Measurements from ENCODE around the gene MBTD1. TPM values are rescaled to one million over a fixed set of nuclear protein-coding genes. Genes with fewer than 3 reads are reported as not detected.

MBTD1 gene
- total RNA-seq, 1 experiment from 2014 or later = 40.6 TPM

DNA sequence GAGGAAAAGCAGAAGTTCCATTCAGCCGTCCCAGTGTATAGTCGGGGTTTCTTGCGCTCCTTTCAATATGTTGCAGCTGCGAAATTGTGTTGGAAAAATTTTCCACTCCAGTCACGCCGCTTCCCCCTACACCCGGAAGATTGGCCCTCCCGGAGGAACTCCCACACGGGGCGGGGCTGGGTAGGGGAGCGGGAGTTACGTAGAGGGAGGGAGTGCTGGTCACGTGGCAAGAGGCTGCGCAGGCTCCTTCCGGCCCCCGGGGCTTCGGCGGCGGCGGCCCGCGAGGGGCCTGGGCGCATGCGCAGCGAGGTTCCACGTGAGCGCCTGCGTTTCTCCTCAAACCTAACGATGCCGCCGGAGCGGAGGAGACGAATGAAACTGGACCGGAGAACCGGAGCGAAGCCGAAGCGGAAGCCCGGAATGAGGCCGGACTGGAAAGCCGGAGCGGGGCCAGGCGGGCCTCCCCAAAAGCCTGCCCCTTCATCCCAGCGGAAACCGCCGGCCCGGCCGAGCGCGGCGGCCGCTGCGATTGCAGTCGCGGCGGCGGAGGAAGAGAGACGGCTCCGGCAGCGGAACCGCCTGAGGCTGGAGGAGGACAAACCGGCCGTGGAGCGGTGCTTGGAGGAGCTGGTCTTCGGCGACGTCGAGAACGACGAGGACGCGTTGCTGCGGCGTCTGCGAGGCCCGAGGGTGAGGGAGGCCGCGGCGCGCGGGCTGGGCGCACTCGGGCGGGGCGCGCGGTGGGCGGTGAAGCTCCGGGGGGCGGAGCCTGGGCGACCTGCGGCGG is 581 bp upstream of the MBTD1 start, which contains the start of gene UTP18 (continued):
- TF ChIP-seq, protein P1, sequence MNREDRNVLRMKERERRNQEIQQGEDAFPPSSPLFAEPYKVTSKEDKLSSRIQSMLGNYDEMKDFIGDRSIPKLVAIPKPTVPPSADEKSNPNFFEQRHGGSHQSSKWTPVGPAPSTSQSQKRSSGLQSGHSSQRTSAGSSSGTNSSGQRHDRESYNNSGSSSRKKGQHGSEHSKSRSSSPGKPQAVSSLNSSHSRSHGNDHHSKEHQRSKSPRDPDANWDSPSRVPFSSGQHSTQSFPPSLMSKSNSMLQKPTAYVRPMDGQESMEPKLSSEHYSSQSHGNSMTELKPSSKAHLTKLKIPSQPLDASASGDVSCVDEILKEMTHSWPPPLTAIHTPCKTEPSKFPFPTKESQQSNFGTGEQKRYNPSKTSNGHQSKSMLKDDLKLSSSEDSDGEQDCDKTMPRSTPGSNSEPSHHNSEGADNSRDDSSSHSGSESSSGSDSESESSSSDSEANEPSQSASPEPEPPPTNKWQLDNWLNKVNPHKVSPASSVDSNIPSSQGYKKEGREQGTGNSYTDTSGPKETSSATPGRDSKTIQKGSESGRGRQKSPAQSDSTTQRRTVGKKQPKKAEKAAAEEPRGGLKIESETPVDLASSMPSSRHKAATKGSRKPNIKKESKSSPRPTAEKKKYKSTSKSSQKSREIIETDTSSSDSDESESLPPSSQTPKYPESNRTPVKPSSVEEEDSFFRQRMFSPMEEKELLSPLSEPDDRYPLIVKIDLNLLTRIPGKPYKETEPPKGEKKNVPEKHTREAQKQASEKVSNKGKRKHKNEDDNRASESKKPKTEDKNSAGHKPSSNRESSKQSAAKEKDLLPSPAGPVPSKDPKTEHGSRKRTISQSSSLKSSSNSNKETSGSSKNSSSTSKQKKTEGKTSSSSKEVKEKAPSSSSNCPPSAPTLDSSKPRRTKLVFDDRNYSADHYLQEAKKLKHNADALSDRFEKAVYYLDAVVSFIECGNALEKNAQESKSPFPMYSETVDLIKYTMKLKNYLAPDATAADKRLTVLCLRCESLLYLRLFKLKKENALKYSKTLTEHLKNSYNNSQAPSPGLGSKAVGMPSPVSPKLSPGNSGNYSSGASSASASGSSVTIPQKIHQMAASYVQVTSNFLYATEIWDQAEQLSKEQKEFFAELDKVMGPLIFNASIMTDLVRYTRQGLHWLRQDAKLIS (CRISPR knock-in tag; IDR thresholded peaks at IDR 0.05; ENCODE audit: borderline replicate concordance) = no peak
- no peak for TF ChIP-seq NFATC4 (CRISPR knock-in tag; IDR thresholded peaks at IDR 0.05)
- TF ChIP-seq EMX1 (CRISPR knock-in tag; IDR thresholded peaks at IDR 0.05) = no peak
- TF ChIP-seq, protein P2, sequence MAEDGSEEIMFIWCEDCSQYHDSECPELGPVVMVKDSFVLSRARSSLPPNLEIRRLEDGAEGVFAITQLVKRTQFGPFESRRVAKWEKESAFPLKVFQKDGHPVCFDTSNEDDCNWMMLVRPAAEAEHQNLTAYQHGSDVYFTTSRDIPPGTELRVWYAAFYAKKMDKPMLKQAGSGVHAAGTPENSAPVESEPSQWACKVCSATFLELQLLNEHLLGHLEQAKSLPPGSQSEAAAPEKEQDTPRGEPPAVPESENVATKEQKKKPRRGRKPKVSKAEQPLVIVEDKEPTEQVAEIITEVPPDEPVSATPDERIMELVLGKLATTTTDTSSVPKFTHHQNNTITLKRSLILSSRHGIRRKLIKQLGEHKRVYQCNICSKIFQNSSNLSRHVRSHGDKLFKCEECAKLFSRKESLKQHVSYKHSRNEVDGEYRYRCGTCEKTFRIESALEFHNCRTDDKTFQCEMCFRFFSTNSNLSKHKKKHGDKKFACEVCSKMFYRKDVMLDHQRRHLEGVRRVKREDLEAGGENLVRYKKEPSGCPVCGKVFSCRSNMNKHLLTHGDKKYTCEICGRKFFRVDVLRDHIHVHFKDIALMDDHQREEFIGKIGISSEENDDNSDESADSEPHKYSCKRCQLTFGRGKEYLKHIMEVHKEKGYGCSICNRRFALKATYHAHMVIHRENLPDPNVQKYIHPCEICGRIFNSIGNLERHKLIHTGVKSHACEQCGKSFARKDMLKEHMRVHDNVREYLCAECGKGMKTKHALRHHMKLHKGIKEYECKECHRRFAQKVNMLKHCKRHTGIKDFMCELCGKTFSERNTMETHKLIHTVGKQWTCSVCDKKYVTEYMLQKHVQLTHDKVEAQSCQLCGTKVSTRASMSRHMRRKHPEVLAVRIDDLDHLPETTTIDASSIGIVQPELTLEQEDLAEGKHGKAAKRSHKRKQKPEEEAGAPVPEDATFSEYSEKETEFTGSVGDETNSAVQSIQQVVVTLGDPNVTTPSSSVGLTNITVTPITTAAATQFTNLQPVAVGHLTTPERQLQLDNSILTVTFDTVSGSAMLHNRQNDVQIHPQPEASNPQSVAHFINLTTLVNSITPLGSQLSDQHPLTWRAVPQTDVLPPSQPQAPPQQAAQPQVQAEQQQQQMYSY (CRISPR knock-in tag; IDR thresholded peaks at IDR 0.05) = no peak
- TF ChIP-seq, protein P3, sequence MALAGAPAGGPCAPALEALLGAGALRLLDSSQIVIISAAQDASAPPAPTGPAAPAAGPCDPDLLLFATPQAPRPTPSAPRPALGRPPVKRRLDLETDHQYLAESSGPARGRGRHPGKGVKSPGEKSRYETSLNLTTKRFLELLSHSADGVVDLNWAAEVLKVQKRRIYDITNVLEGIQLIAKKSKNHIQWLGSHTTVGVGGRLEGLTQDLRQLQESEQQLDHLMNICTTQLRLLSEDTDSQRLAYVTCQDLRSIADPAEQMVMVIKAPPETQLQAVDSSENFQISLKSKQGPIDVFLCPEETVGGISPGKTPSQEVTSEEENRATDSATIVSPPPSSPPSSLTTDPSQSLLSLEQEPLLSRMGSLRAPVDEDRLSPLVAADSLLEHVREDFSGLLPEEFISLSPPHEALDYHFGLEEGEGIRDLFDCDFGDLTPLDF (CRISPR knock-in tag; IDR thresholded peaks at IDR 0.05) = peak; percentile 49; the same call in 1 of the 2 replicates
- TF ChIP-seq, protein P4, sequence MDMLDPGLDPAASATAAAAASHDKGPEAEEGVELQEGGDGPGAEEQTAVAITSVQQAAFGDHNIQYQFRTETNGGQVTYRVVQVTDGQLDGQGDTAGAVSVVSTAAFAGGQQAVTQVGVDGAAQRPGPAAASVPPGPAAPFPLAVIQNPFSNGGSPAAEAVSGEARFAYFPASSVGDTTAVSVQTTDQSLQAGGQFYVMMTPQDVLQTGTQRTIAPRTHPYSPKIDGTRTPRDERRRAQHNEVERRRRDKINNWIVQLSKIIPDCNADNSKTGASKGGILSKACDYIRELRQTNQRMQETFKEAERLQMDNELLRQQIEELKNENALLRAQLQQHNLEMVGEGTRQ (CRISPR knock-in tag; IDR thresholded peaks at IDR 0.05) = peak; percentile 97
- no peak for TF ChIP-seq OVOL2 (CRISPR knock-in tag; IDR thresholded peaks at IDR 0.05; ENCODE audit: borderline replicate concordance)
- peak; percentile 62; the same call in 1 of the 2 replicates for TF ChIP-seq JUN (CRISPR knock-in tag; IDR thresholded peaks at IDR 0.05)

DNA sequence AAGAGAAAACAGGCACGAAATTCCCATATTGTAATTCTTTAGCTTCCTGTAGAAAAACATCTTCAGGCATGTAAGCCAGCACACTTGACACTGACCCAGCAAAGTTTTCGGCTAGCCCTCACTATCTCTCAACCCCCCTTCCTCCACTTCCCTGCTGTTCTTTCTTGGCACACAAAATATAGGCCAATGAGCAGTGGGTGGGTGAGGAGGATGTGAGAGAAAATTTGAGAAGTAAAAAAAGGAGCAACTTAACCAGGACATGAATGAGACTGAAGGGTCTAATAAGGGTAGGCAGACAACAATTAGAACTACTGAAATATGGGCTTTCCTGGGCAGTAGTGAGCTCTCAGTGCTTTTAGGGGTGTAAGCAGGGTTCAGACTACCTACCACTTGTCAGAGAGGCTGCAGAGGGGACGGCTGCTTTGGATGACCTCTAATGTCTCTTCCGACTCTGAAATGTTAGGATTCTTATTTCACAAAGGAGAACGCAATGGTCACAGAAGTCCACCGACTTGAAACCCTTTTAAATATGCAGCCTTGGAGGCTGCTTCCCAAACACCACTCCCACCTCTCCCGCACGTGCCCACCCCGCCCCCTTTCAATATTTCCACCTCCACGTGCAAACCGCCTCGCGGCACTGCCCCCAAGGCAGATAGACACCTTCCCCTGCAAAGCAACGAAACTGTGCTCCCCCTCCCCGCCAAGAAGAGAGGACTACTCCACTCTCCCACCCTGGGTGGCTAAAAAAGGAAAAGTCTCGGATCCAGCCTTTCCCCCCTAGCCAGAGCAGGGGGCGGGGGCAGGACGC is 889 bp downstream of the MBTD1 start:
- Mint-ChIP-seq H3K27me3 (ENCODE audit: low read depth) (no peaks in the 10 kb centered on the region), H3K9me3 (no peaks in the 10 kb centered on the region), H3K4me3 (peak overlapping the region; percentile 92), H3K27ac (peak overlapping the region; percentile 94), H3K4me1 (peaks cover 43% of the 10 kb centered on the region), H3K36me3 (peaks cover 46% of the 10 kb centered on the region)
- POLR2A ChIA-PET = no interaction called here
- no peak for TF ChIP-seq TEAD4 (CRISPR knock-in tag; IDR thresholded peaks at IDR 0.05)
- no peak for TF ChIP-seq JAZF1 (CRISPR knock-in tag; IDR thresholded peaks at IDR 0.05)
- TF ChIP-seq, protein P5, sequence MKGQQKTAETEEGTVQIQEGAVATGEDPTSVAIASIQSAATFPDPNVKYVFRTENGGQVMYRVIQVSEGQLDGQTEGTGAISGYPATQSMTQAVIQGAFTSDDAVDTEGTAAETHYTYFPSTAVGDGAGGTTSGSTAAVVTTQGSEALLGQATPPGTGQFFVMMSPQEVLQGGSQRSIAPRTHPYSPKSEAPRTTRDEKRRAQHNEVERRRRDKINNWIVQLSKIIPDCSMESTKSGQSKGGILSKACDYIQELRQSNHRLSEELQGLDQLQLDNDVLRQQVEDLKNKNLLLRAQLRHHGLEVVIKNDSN (CRISPR knock-in tag; IDR thresholded peaks at IDR 0.05) = peak; percentile 26; the same call in 1 of the 2 replicates
- TF ChIP-seq, protein P4 (CRISPR knock-in tag; IDR thresholded peaks at IDR 0.05) = peak; percentile 40; the same call in 1 of the 2 replicates
- CTCF ChIA-PET = interaction anchor here (1.6 kb wide), 1 partner anchor 93 kb away, joined by 3 read pairs; the partner anchor contains the start of gene NME2
- no peak for ATAC-seq
- DNase-seq (ENCODE audit: low spot score) = peak; percentile 31

Data from WTC11 (cell line).